Measurements from ENCODE around the gene TRPM4. TPM values are rescaled to one million over a fixed set of nuclear protein-coding genes. Genes with fewer than 3 reads are reported as not detected.
"Not testable (repeated sequence)": the region's sequence is repeated elsewhere in the genome, so short reads cannot be mapped to it uniquely, and the experiment has no call there.

TRPM4 gene
- polyA plus RNA-seq, 1 donor from 2014 or later = not detected

DNA sequence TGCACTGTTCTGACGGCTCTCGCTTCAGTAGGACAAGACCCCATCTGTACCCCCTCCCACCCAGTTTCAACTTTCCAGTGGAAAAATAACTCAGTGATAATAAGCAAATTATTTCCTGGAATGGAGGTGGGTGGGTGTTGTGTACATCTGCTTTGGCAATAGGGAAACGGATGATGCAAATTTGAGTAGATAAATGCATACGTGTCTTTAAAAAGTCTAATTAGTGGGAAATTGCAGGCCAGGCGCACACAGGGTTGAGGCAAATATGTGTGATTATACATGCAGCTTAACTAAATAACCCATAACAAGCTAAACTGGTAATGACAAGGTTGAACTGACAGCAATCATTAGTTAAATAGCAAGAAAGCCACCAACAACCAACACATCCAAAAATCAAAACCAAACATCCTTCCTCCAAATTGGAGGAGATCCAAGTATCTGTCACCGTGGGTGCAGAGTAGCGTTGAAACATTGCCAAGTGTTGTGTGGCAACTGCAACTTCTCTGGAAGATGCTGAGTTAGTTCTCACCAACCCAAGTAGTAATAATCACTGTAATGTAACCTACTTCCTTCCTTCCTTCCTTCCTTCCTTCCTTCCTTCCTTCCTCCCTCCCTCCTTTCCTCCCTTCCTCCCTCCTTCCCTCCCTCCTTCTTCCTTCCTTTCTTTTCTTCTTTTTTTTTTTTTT, 54.6 kb downstream of the TRPM4 start:
- Mint-ChIP-seq H3K36me3 (no peaks in the 10 kb centered on the region), H3K4me3 (peak overlapping the region in 1 of 4 donors; percentile 70), H3K4me1 (peaks cover 14 to 19% (median 16%) of the 10 kb centered on the region in 3 donors), H3K27ac (no peak overlapping the region), H3K9me3 (no peaks in the 10 kb centered on the region), H3K27me3 (no peaks in the 10 kb centered on the region)

- H3K27me3 Mint-ChIP-seq = peaks cover 3% of the 10 kb centered on the region
- peaks cover 9 to 19% (median 9%) of the 10 kb centered on the region in 3 donors for H3K4me1 Mint-ChIP-seq
- H3K36me3 Mint-ChIP-seq = no peaks in the 10 kb centered on the region
- H3K4me3 Mint-ChIP-seq = no peak overlapping the region
- H3K9me3 Mint-ChIP-seq = no peaks in the 10 kb centered on the region
- H3K27ac Mint-ChIP-seq = no peak overlapping the region
These were observed 56.2 kb downstream of the TRPM4 start for GRCh38 chr19:49213791-49214190.

DNA sequence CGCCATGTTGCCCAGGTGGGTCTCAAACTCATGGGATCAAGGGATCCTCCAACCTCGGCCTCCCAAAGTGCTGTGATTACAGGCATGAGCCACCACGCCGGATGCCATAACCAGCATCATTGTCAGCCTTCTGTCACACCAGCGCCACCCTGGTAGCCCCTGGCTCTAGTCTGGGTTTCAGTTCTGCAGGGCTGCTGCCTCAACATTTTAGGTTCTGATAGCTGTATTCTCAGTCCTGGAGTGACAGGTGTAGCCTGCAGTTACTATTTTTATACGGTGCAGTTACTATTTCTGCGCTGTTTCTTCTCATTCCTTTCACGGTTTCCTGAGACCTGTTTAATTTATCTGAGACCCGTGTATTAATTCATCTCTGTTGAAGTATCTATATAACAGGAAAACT, 57.1 kb downstream of the TRPM4 start:
- H3K9me3 Mint-ChIP-seq = no peaks in the 10 kb centered on the region
- H3K36me3 Mint-ChIP-seq = no peaks in the 10 kb centered on the region
- no peak overlapping the region for H3K27ac Mint-ChIP-seq
- H3K27me3 Mint-ChIP-seq = peaks cover 3% of the 10 kb centered on the region
- peaks cover 9 to 12% (median 9%) of the 10 kb centered on the region in 3 donors for H3K4me1 Mint-ChIP-seq
- H3K4me3 Mint-ChIP-seq = peak overlapping the region in 3 of 4 donors; percentile 5 to 45 (median 12)

- Mint-ChIP-seq H3K27me3 (peaks cover 3% of the 10 kb centered on the region), H3K27ac (no peak overlapping the region), H3K4me1 (peaks cover 8 to 12% (median 9%) of the 10 kb centered on the region in 3 donors), H3K9me3 (no peaks in the 10 kb centered on the region), H3K4me3 (no peak overlapping the region), H3K36me3 (no peaks in the 10 kb centered on the region)
These were observed 58.5 kb downstream of the TRPM4 start for GRCh38 chr19:49216071-49216470.

GRCh38 chr19:49217382-49217781, 59.8 kb downstream of the TRPM4 start:
- Mint-ChIP-seq H3K4me3 (no peak overlapping the region), H3K27me3 (peaks cover 3% of the 10 kb centered on the region), H3K4me1 (peaks cover 0 to 6% (median 2%) of the 10 kb centered on the region in 3 donors), H3K9me3 (peaks cover 0 to under 1% (median 0%) of the 10 kb centered on the region in 3 donors), H3K36me3 (no peaks in the 10 kb centered on the region), H3K27ac (no peak overlapping the region)

- Mint-ChIP-seq H3K36me3 (peaks cover 2% of the 10 kb centered on the region), H3K27ac (no peak overlapping the region)
These were observed 64.4 kb downstream of the TRPM4 start for GRCh38 chr19:49222011-49222410.

GRCh38 chr19:49222528-49222927, 64.9 kb downstream of the TRPM4 start:
- no peak overlapping the region for H3K27ac Mint-ChIP-seq
- peaks cover 15% of the 10 kb centered on the region for H3K27me3 Mint-ChIP-seq
- H3K4me3 Mint-ChIP-seq = no peak overlapping the region
- peaks cover 0 to 2% (median 0%) of the 10 kb centered on the region in 3 donors for H3K9me3 Mint-ChIP-seq
- peaks cover 2% of the 10 kb centered on the region for H3K36me3 Mint-ChIP-seq
- H3K4me1 Mint-ChIP-seq = peaks cover 4 to 6% (median 4%) of the 10 kb centered on the region in 3 donors

More at GRCh38 chr19:49222011-49222410, 64.4 kb downstream of the TRPM4 start:
- Mint-ChIP-seq H3K4me1 (peaks cover 4 to 6% (median 4%) of the 10 kb centered on the region in 3 donors), H3K4me3 (peak overlapping the region in 1 of 4 donors; percentile 12), H3K27me3 (peaks cover 16% of the 10 kb centered on the region), H3K9me3 (peaks cover 0 to 2% (median 0%) of the 10 kb centered on the region in 3 donors)

- Mint-ChIP-seq H3K36me3 (peaks cover 2% of the 10 kb centered on the region), H3K9me3 (peaks cover 0 to 2% (median 0%) of the 10 kb centered on the region in 3 donors), H3K27me3 (peaks cover 12% of the 10 kb centered on the region), H3K27ac (no peak overlapping the region), H3K4me3 (no peak overlapping the region), H3K4me1 (peaks cover 4 to 6% (median 4%) of the 10 kb centered on the region in 3 donors)
These were observed 65.9 kb downstream of the TRPM4 start for GRCh38 chr19:49223472-49223871.

- not testable (repeated sequence) for H3K27ac Mint-ChIP-seq, H3K9me3 Mint-ChIP-seq, H3K4me1 Mint-ChIP-seq, H3K4me3 Mint-ChIP-seq, H3K36me3 Mint-ChIP-seq
- peaks cover 12% of the 10 kb centered on the region for H3K27me3 Mint-ChIP-seq
These were observed 66.8 kb downstream of the TRPM4 start for GRCh38 chr19:49224441-49224840.

GRCh38 chr19:49224879-49225278, 67.3 kb downstream of the TRPM4 start:
- Mint-ChIP-seq H3K4me1 (peaks cover 4 to 6% (median 4%) of the 10 kb centered on the region in 3 donors), H3K27ac (no peak overlapping the region), H3K9me3 (peaks cover 0 to 2% (median 0%) of the 10 kb centered on the region in 3 donors), H3K27me3 (peaks cover 12% of the 10 kb centered on the region), H3K36me3 (peaks cover 2% of the 10 kb centered on the region), H3K4me3 (no peak overlapping the region)

DNA sequence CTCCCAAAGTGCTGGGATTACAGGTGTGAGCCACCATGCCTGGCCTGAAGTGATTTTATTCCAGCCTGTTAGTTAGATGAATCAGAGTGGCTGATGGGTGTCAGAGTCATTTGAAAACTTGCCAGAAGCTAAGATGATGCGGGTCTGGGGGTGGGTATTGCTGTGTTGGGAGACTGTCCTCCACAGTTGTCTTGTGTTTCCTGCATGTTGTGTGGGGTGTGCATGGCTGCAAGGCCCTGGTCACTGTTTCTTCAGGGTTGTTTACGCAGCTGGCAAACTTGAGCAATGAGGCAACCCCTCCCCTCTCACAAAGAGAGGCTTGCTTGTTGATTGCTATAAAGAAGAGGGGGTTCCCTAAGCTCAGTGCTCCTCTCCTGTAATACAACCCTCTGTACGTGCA, 71.8 kb downstream of the TRPM4 start:
- Mint-ChIP-seq H3K4me3 (peak overlapping the region in 1 of 4 donors; percentile 39), H3K27me3 (peaks cover 15% of the 10 kb centered on the region), H3K36me3 (peaks cover 2% of the 10 kb centered on the region), H3K9me3 (no peaks in the 10 kb centered on the region), H3K4me1 (peaks cover 11 to 13% (median 13%) of the 10 kb centered on the region in 3 donors), H3K27ac (no peak overlapping the region)

DNA sequence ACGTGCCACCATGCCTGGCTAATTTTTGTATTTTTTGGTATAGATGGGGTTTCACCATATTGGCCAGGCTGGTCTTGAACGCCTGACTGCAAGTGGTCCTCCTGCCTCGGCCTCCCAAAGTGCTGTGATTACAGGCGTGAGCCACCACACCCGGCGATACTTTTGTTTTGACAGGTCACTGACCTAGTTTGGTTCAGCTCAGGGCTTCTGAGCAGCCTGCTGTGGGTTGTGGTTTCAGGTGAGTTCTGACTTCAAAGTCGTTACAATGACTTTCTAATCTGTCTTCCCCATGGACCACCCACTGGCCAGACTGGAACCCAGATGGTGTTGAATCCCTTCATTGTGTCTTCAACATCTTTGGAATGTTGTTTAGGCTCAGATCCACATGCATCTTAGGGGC, 73.8 kb downstream of the TRPM4 start:
- H3K9me3 Mint-ChIP-seq = no peaks in the 10 kb centered on the region
- peak overlapping the region in 2 of 4 donors; percentile 4 to 65 for H3K4me3 Mint-ChIP-seq
- H3K27ac Mint-ChIP-seq = peak overlapping the region in 1 of 3 donors; percentile 81
- peaks cover 7 to 9% (median 7%) of the 10 kb centered on the region in 3 donors for H3K4me1 Mint-ChIP-seq
- H3K27me3 Mint-ChIP-seq = peaks cover 7% of the 10 kb centered on the region
- H3K36me3 Mint-ChIP-seq = no peaks in the 10 kb centered on the region

GRCh38 chr19:49231804-49232203, 74.2 kb downstream of the TRPM4 start:
- H3K4me3 Mint-ChIP-seq = peak overlapping the region in 1 of 4 donors; percentile 65

DNA sequence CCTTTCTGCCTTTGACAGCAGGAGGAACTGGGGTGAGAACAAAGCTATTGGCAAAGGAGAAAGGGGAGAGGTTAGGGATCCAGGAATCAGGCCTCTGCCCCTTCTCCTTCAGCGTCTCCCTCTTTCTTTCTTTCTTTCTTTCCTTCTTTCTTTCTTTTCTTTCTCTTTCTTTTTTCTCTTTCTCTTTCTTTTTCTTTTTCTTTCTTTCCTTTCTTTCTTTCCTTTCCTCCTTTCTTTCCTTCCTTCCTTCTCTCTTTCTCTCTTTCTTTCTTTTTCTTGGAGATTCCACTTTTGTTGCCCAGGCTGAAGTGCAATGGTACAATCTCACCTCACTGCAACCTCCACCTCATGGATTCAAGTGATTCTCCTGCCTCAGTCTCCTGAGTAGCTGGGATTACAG, 75.6 kb downstream of the TRPM4 start:
- H3K27ac Mint-ChIP-seq = peak overlapping the region in 1 of 3 donors; percentile 80
- H3K36me3 Mint-ChIP-seq = no peaks in the 10 kb centered on the region
- H3K27me3 Mint-ChIP-seq = peaks cover 7% of the 10 kb centered on the region
- peaks cover 7 to 9% (median 7%) of the 10 kb centered on the region in 3 donors for H3K4me1 Mint-ChIP-seq
- no peaks in the 10 kb centered on the region for H3K9me3 Mint-ChIP-seq
- no peak overlapping the region for H3K4me3 Mint-ChIP-seq

More at GRCh38 chr19:49231804-49232203, 74.2 kb downstream of the TRPM4 start:
- peak overlapping the region in 1 of 3 donors; percentile 81 for H3K27ac Mint-ChIP-seq
- H3K4me1 Mint-ChIP-seq = peaks cover 7 to 9% (median 7%) of the 10 kb centered on the region in 3 donors
- H3K27me3 Mint-ChIP-seq = peaks cover 7% of the 10 kb centered on the region
- no peaks in the 10 kb centered on the region for H3K9me3 Mint-ChIP-seq
- H3K36me3 Mint-ChIP-seq = no peaks in the 10 kb centered on the region

GRCh38 chr19:49241769-49242168, 84.2 kb downstream of the TRPM4 start:
- Mint-ChIP-seq H3K27ac (peak overlapping the region in 1 of 3 donors; percentile 2), H3K4me1 (peaks cover 0 to 1% (median 0%) of the 10 kb centered on the region in 3 donors), H3K27me3 (peaks cover 3% of the 10 kb centered on the region), H3K9me3 (no peaks in the 10 kb centered on the region), H3K36me3 (no peaks in the 10 kb centered on the region), H3K4me3 (no peak overlapping the region)

DNA sequence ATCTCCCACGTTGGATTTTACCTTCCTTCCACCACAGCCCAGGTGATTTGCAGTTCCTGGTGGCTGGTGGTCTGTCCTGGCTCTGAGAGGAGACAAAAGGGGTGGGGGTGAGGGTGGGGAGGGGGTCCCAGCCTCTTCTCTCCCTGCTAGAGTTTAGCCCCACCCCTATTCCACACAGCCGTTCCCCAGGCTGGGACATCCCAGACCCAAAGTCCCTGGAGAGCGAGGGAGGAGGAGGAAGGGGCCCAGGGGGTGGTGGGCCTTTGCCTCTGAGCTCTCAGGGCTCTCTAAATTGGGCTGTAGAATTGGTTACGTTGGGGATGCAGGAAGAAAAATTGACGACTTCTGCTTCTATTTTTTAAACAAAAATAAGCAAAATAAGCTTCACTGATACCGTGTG, 85.5 kb downstream of the TRPM4 start:
- H3K27ac Mint-ChIP-seq = no peak overlapping the region
- no peaks in the 10 kb centered on the region for H3K36me3 Mint-ChIP-seq
- H3K4me1 Mint-ChIP-seq = peaks cover 0 to 1% (median 0%) of the 10 kb centered on the region in 3 donors
- no peaks in the 10 kb centered on the region for H3K9me3 Mint-ChIP-seq
- peaks cover 3% of the 10 kb centered on the region for H3K27me3 Mint-ChIP-seq
- H3K4me3 Mint-ChIP-seq = no peak overlapping the region
